ENCODE results near the gene AXIN1.
"Not testable (repeated sequence)": the region's sequence is repeated elsewhere in the genome, so short reads cannot be mapped to it uniquely, and the experiment has no call there.

The AXIN1 gene

DNA sequence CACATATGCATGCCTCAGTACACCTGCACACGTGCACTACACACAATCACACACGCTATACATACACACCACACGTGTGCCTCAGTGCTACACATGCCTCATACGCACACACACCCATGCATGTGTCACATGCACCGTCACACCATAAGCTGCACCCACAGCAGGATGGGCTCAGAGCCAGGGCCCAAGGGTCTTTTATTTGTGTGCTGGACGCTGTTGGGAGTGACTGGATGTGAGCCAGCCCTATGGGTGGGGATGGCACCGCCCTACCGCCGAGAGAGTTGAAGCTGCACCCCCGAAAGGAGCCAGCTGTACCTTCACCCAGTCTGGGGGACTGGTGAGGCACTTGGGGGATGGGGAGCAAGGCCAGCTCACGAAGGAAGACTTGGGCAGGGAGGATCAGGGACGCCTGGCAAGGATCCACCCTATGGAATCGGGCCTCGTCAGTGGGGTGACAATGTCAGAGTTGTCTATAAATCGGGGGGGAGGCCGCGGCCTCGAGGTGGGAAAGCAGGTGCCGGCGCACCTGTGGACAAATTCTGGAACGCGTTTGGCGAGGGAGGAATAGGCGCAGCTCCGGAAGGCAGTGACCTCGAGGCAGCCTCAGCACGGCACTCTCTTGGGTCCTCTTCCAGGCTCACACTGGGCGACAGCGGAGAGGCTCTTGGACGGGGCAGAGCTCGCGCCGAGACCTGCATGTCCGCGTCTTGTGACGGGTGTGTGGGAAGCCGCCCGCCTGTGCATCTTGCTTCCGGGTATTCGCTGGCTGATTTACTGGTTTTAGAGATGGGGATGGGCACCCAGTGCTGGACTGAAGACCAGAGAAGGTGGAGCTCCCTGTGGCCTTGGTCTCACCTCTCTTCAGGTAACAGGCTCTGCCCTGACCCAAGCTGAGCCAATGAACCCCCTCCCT is 84.1 kb downstream of the AXIN1 start:
- Histone ChIP-seq H3K9ac (ENCODE audit: low read depth, low read length, poor library complexity, severe bottlenecking) (no peak overlapping the region), H2AFZ (ENCODE audit: low read length) (no peak overlapping the region), H3K4me2 (ENCODE audit: low read depth, low read length, poor library complexity, severe bottlenecking) (no peak overlapping the region), H3K9me3 (ENCODE audit: insufficient read depth, low read depth, low read length) (no peaks in the 10 kb centered on the region), H3K4me3 (ENCODE audit: low read length, poor library complexity, severe bottlenecking) (no peak overlapping the region), H3K79me2 (ENCODE audit: insufficient read depth, low read length) (no peaks in the 10 kb centered on the region), H4K20me1 (ENCODE audit: insufficient read depth, low read length, poor library complexity, severe bottlenecking) (no peaks in the 10 kb centered on the region), H3F3A (ENCODE audit: low read depth) (no peaks in the 10 kb centered on the region), H3K9me2 (replicated peaks; ENCODE audit: low read depth, low read length) (no peaks in the 10 kb centered on the region), H3K27me3 (ENCODE audit: insufficient read depth, low read length, poor library complexity, severe bottlenecking) (no peaks in the 10 kb centered on the region), H3K36me3 (ENCODE audit: insufficient read depth, low read length) (no peaks in the 10 kb centered on the region), H3K4me1 (ENCODE audit: insufficient read depth, low read length, poor library complexity, severe bottlenecking) (no peaks in the 10 kb centered on the region)
- TF ChIP-seq EZH2phosphoT487 (IDR thresholded peaks at IDR 0.05; ENCODE audit: borderline replicate concordance): no peak
- TF ChIP-seq, protein P1, sequence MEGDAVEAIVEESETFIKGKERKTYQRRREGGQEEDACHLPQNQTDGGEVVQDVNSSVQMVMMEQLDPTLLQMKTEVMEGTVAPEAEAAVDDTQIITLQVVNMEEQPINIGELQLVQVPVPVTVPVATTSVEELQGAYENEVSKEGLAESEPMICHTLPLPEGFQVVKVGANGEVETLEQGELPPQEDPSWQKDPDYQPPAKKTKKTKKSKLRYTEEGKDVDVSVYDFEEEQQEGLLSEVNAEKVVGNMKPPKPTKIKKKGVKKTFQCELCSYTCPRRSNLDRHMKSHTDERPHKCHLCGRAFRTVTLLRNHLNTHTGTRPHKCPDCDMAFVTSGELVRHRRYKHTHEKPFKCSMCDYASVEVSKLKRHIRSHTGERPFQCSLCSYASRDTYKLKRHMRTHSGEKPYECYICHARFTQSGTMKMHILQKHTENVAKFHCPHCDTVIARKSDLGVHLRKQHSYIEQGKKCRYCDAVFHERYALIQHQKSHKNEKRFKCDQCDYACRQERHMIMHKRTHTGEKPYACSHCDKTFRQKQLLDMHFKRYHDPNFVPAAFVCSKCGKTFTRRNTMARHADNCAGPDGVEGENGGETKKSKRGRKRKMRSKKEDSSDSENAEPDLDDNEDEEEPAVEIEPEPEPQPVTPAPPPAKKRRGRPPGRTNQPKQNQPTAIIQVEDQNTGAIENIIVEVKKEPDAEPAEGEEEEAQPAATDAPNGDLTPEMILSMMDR (conservative IDR thresholded peaks at IDR 0.05; ENCODE audit: low read length): no peak

DNA sequence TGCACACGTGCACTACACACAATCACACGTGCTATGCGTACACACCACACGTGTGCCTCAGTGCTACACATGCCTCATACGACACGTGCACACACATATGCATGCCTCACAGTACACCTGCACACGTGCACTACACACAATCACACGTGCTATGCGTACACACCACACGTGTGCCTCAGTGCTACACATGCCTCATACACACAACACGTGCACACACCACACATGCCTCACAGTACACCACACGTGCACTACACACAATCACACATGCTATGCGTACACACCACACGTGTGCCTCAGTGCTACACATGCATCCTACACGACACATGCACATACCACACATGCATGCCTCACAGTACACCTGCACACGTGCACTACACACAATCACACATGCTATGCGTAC is 85.0 kb downstream of the AXIN1 start:
- H3K9ac ChIP-seq (ENCODE audit: low read depth, low read length, poor library complexity, severe bottlenecking); H3K9me3 ChIP-seq (ENCODE audit: insufficient read depth, low read depth, low read length); H4K20me1 ChIP-seq (ENCODE audit: insufficient read depth, low read length, poor library complexity, severe bottlenecking); H2AFZ ChIP-seq (ENCODE audit: low read length); H3K4me3 ChIP-seq (ENCODE audit: low read length, poor library complexity, severe bottlenecking); H3K4me2 ChIP-seq (ENCODE audit: low read depth, low read length, poor library complexity, severe bottlenecking); H3K36me3 ChIP-seq (ENCODE audit: insufficient read depth, low read length); H3K79me2 ChIP-seq (ENCODE audit: insufficient read depth, low read length); H3K27me3 ChIP-seq (ENCODE audit: insufficient read depth, low read length, poor library complexity, severe bottlenecking); H3F3A ChIP-seq (ENCODE audit: low read depth); H3K4me1 ChIP-seq (ENCODE audit: insufficient read depth, low read length, poor library complexity, severe bottlenecking); H3K9me2 ChIP-seq (replicated peaks; ENCODE audit: low read depth, low read length): not testable (repeated sequence)

DNA sequence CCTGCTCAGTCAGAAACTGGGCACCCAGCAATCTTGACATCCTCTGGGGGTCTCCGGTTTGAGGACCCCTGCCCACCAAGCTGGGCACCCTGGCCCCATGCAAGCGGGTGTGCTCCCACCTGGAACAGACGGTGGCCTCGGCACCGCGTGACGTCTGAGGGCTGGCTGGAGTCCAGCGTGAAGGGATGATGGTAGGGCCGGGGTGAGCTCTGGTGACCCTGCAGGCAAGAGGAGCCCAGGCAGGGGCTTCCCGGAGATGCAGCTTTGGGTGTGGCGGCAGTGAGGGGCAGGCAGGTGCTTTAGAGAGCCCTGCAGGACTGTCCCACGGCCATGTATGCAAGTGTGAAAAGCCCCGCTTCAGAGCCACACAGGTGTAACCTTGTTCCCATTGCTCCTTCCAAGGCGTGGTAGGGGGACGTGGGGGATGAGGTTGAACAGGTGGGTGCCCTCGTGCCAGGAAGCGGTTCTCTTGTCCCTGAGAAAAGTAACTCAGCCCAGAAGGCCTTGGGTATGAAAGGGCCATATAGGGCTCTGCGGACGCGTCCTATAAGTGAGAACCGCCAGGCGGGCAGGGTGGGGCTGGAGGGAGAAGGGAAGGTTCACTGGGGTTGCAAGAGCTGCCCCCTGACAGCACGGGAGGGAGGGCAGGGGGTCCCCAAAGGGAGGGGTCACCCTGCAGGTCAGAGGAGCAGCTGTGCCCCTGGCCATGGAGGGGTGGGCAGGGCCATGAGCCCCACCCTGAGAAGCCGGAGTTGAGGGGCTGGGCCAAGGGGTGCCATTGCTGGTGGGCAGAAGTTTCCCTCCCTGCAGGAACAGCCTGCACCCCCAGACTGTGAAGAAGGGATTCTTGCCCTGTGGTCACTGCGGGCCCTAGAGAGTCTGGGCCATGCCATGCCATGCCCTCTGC is 86.0 kb downstream of the AXIN1 start:
- H3K79me2 ChIP-seq (ENCODE audit: insufficient read depth, low read length): no peaks in the 10 kb centered on the region
- H2AFZ ChIP-seq (ENCODE audit: low read length): no peak overlapping the region
- H3K9me3 ChIP-seq (ENCODE audit: insufficient read depth, low read depth, low read length): no peaks in the 10 kb centered on the region
- H3K9ac ChIP-seq (ENCODE audit: low read depth, low read length, poor library complexity, severe bottlenecking): no peak overlapping the region
- no peaks in the 10 kb centered on the region for H3K4me1 ChIP-seq (ENCODE audit: insufficient read depth, low read length, poor library complexity, severe bottlenecking)
- no peaks in the 10 kb centered on the region for H4K20me1 ChIP-seq (ENCODE audit: insufficient read depth, low read length, poor library complexity, severe bottlenecking)
- no peak overlapping the region for H3K4me3 ChIP-seq (ENCODE audit: low read length, poor library complexity, severe bottlenecking)
- no peak overlapping the region for H3K4me2 ChIP-seq (ENCODE audit: low read depth, low read length, poor library complexity, severe bottlenecking)
- H3K9me2 ChIP-seq (replicated peaks; ENCODE audit: low read depth, low read length): no peaks in the 10 kb centered on the region
- H3K27me3 ChIP-seq (ENCODE audit: insufficient read depth, low read length, poor library complexity, severe bottlenecking): no peaks in the 10 kb centered on the region
- no peaks in the 10 kb centered on the region for H3F3A ChIP-seq (ENCODE audit: low read depth)
- no peaks in the 10 kb centered on the region for H3K36me3 ChIP-seq (ENCODE audit: insufficient read depth, low read length)
- TF ChIP-seq, protein P1 (conservative IDR thresholded peaks at IDR 0.05; ENCODE audit: low read length): no peak
- no peak for TF ChIP-seq EZH2phosphoT487 (IDR thresholded peaks at IDR 0.05; ENCODE audit: borderline replicate concordance)

All from Loucy (cell line).